IMR-90 (cell line): ENCODE data around the gene TBX4. TPM values are rescaled to one million over a fixed set of nuclear protein-coding genes. Genes with fewer than 3 reads are reported as not detected.

Source experiments
- ATAC-seq: fragments of 200-7000 bp; cut with Tn5 transposase; 2 replicates; pipeline ENCODE4 v1.9.1; 2020; ENCODE audit warnings: low read depth, mild to moderate bottlenecking, moderate library complexity
- BruUV-seq: library from RNA; stranded (reverse); fragments of 400-500 nt; replicated peaks from 2 replicates; lab custom pipeline; 2021; lab: Mats Ljungman, UMichigan
- CTCF ChIA-PET: fragments of 300-600 bp; formaldehyde crosslinking; extraction: SDS; loops from one replicate; lab custom pipeline; 2021; ENCODE audit warnings: antibody characterized with exemption; lab: Yijun Ruan, JAX
- POLR2A ChIA-PET: fragments of 300-600 bp; sonication (Branson Sonifier 250); formaldehyde crosslinking; loops from one replicate; lab custom pipeline; 2022; ENCODE audit warnings: antibody characterized with exemption; ENCODE audit not compliant: unreplicated experiment; lab: Charles Lee
- DNase-seq: peaks from one replicate; pipeline ENCODE4 v3.0.0; 2013
- H2AFZ ChIP-seq: replicated peaks from 2 replicates; pipeline ENCODE3; 2013; ENCODE audit warnings: low read length, mild to moderate bottlenecking; ENCODE audit not compliant: poor library complexity
- H2AK5ac ChIP-seq: 2 replicates; pipeline ENCODE4 v1.6.1; 2013; ENCODE audit warnings: low read depth, low read length, inconsistent platforms
- H2AK9ac ChIP-seq: replicated peaks from 2 replicates; pipeline ENCODE3; 2013; ENCODE audit warnings: mild to moderate bottlenecking, low read depth, low read length, moderate library complexity; ENCODE audit not compliant: poor library complexity
- H2BK120ac ChIP-seq: 2 replicates; pipeline ENCODE4 v1.6.1; 2013; ENCODE audit warnings: low read depth, low read length, inconsistent platforms
- H2BK15ac ChIP-seq: 3 replicates; pipeline ENCODE4 v1.6.1; 2013; ENCODE audit warnings: low read depth, low read length, inconsistent platforms
- H2BK20ac ChIP-seq: 2 replicates; pipeline ENCODE4 v1.6.1; 2013; ENCODE audit warnings: low read depth, mild to moderate bottlenecking, inconsistent platforms, low read length, moderate library complexity
- H2BK5ac ChIP-seq: 2 replicates; pipeline ENCODE4 v1.6.1; 2013; ENCODE audit warnings: mild to moderate bottlenecking, low read depth, low read length, inconsistent platforms; ENCODE audit not compliant: poor library complexity, severe bottlenecking
- H3K14ac ChIP-seq: replicated peaks from 2 replicates; pipeline ENCODE4 v1.6.1; 2013; ENCODE audit warnings: low read depth, low read length, inconsistent platforms
- H3K18ac ChIP-seq: 2 replicates; pipeline ENCODE4 v1.6.1; 2013; ENCODE audit warnings: low read depth, low read length, control low read depth
- H3K23ac ChIP-seq: 2 replicates; pipeline ENCODE4 v1.6.1; 2013; ENCODE audit warnings: low read depth, low read length, inconsistent platforms
- H3K27ac ChIP-seq: 2 replicates; pipeline ENCODE4 v1.5.1; 2013; ENCODE audit warnings: mild to moderate bottlenecking, control low read depth, low read length; ENCODE audit not compliant: insufficient read depth
- H3K27me3 ChIP-seq: 2 replicates; pipeline ENCODE4 v1.6.1; 2013; ENCODE audit warnings: low read length; ENCODE audit not compliant: control insufficient read depth, insufficient read depth
- H3K36me3 ChIP-seq: 2 replicates; pipeline ENCODE4 v1.6.1; 2013; ENCODE audit warnings: low read length, mixed read lengths; ENCODE audit not compliant: control insufficient read depth, insufficient read depth
- H3K4ac ChIP-seq: 2 replicates; pipeline ENCODE4 v1.6.1; 2013; ENCODE audit warnings: low read depth, low read length, inconsistent platforms
- H3K4me1 ChIP-seq: 2 replicates; pipeline ENCODE4 v1.6.1; 2013; ENCODE audit warnings: low read length, mixed read lengths; ENCODE audit not compliant: control insufficient read depth, insufficient read depth
- H3K4me2 ChIP-seq: 2 replicates; pipeline ENCODE4 v1.6.1; 2013; ENCODE audit warnings: low read depth, mild to moderate bottlenecking, control low read depth, low read length, moderate library complexity
- H3K4me3 ChIP-seq: 2 replicates; pipeline ENCODE4 v1.5.1; 2013; ENCODE audit warnings: low read depth, mild to moderate bottlenecking, control low read depth, low read length, moderate library complexity; ENCODE audit not compliant: insufficient read depth
- H3K56ac ChIP-seq: 2 replicates; pipeline ENCODE4 v1.6.1; 2013; ENCODE audit warnings: low read length, inconsistent platforms; ENCODE audit not compliant: insufficient read depth; ENCODE audit errors: extremely low read depth
- H3K79me1 ChIP-seq, 2 experiments: 2 replicates each; pipeline ENCODE4 v1.6.1; 2013; ENCODE audit warnings: low read length in 2 of 2, inconsistent platforms in 1 of 2, low read depth in 1 of 2
- H3K9ac ChIP-seq: 2 replicates; pipeline ENCODE4 v1.6.1; 2013; ENCODE audit warnings: low read depth, low read length, control low read depth
- H3K9me1 ChIP-seq: 2 replicates; pipeline ENCODE4 v1.6.1; 2013; ENCODE audit warnings: low read length, inconsistent platforms; ENCODE audit not compliant: insufficient read depth
- H3K9me3 ChIP-seq: 2 replicates; pipeline ENCODE4 v1.6.1; 2013; ENCODE audit warnings: low read length; ENCODE audit not compliant: control insufficient read depth, insufficient read depth
- H4K20me1 ChIP-seq: 2 replicates; pipeline ENCODE4 v1.6.1; 2013; ENCODE audit warnings: low read length, inconsistent platforms; ENCODE audit not compliant: insufficient read depth
- H4K5ac ChIP-seq: 2 replicates; pipeline ENCODE4 v1.6.1; 2013; ENCODE audit warnings: mild to moderate bottlenecking, low read depth, low read length, control low read depth
- H4K8ac ChIP-seq, 2 experiments: 2 replicates each; pipeline ENCODE4 v1.6.1; 2013; ENCODE audit warnings: low read depth in 2 of 2, low read length in 2 of 2, control low read depth in 1 of 2, inconsistent platforms in 1 of 2
- H4K91ac ChIP-seq: 2 replicates; pipeline ENCODE4 v1.6.1; 2013; ENCODE audit warnings: low read depth, low read length, inconsistent platforms; ENCODE audit not compliant: insufficient read depth
- CHD1 ChIP-seq: IDR thresholded peaks from 2 replicates; pipeline ENCODE4 v1.6.1; 2012; ENCODE audit warnings: low read depth, low read length, improper control_type of control experiment
- ELK1 ChIP-seq: fragments of 150-350 bp; IDR thresholded peaks from 2 replicates; pipeline ENCODE4 v1.6.1; 2016; ENCODE audit warnings: low read depth, mild to moderate bottlenecking, low read length, moderate library complexity, borderline replicate concordance
- MAFK ChIP-seq: IDR thresholded peaks from 2 replicates; pipeline ENCODE4 v1.6.1; 2012; ENCODE audit warnings: low read depth, low read length, improper control_type of control experiment
- MAZ ChIP-seq: IDR thresholded peaks from 2 replicates; pipeline ENCODE4 v1.6.1; 2012; ENCODE audit warnings: low read depth, mild to moderate bottlenecking, low read length, improper control_type of control experiment, moderate library complexity, borderline replicate concordance
- NFE2L2 ChIP-seq: fragments of 150-350 bp; IDR thresholded peaks from 2 replicates; pipeline ENCODE4 v1.6.1; 2016; ENCODE audit warnings: low read depth, mild to moderate bottlenecking, low read length
- WGBS, 2 experiments: methylation state at CpG; one replicate each; pipeline versions ENCODE4 v1.1.5 to v1.1.7; 2013; ENCODE audit warnings: missing lambda C conversion rate in 2 of 2; ENCODE audit not compliant: insufficient read length in 1 of 2; ENCODE audit errors: extremely low coverage in 2 of 2; 5-methylcytosine and 5-hydroxymethylcytosine counted together
- dilution Hi-C: fragments of 300-500 bp; cut with HindIII; formaldehyde crosslinking; loops from one replicate; pipeline ENCODE4 v1.14.3; 2018; ENCODE audit warnings: low sequenced_read_pairs; ENCODE audit not compliant: unreplicated experiment
- in situ Hi-C: fragments of 300-500 bp; cut with MboI; formaldehyde crosslinking; loops from 3 replicates; pipeline ENCODE4 v1.14.3; 2019; ENCODE audit warnings: low sequenced_read_pairs, inconsistent platforms, mixed read lengths
- intact Hi-C: fragments of 100-400 bp; cut with micrococcal nuclease; formaldehyde crosslinking; loops from 2 replicates; pipeline ENCODE4 v1.10.0; 2022
- polyA plus RNA-seq, 3 experiments: library from polyadenylated mRNA; depleted of rRNA; stranded (reverse); fragments of >200 nt; gene quantifications; 2 replicates each; pipeline ENCODE4 v1.2.3, GENCODE V29; 2012; ENCODE audit warnings: low replicate concordance in 1 of 3
- total RNA-seq: library from RNA; depleted of rRNA; stranded (reverse); fragments of >200 nt; gene quantifications from 2 replicates; pipeline ENCODE4 v1.2.3, GENCODE V29; 2012

TBX4 gene
- total and polyA plus RNA-seq, 2 of the 4 experiments (the other 2 are of a cell fraction): 0.05 TPM; not detected in 1

GRCh38 chr17:61519139-61519538, 66.9 kb downstream of the TBX4 start:
- no peak overlapping the region for H2AFZ ChIP-seq
- no peak overlapping the region for H2AK5ac ChIP-seq
- no peaks in the 10 kb centered on the region for H3K79me1 ChIP-seq
- dilution Hi-C loops: no loop called here
- H3K4me2 ChIP-seq: no peak overlapping the region
- ChIA-PET POLR2A (no interaction called here), CTCF (interaction anchor here (0.7 to 1.3 kb wide), 2 partner anchors 40 to 107 kb away, joined by 3 read pairs; no protein-coding TSS in a partner anchor)
- WGBS, 2 experiments: no CpG with 5 or more reads among the region's 1 CpG
- no peak overlapping the region for H3K14ac ChIP-seq
- no peak overlapping the region for H3K4me3 ChIP-seq
- in situ Hi-C loops: no loop called here
- peaks cover 7% of the 10 kb centered on the region for H3K27me3 ChIP-seq
- H3K4ac ChIP-seq: no peak overlapping the region
- no peaks in the 10 kb centered on the region for H4K20me1 ChIP-seq
- no peaks in the 10 kb centered on the region for H3K36me3 ChIP-seq
- H2BK5ac ChIP-seq: no peak overlapping the region
- H3K4me1 ChIP-seq: no peaks in the 10 kb centered on the region
- no peak overlapping the region for H3K27ac ChIP-seq
- no peak overlapping the region for H4K5ac ChIP-seq
- H3K18ac ChIP-seq: no peak overlapping the region
- no peak overlapping the region for H4K8ac ChIP-seq
- no peaks in the 10 kb centered on the region for H3K9me1 ChIP-seq
- DNase-seq (no peak), ATAC-seq (no peak)
- BruUV-seq: no TSS peak
- no peaks in the 10 kb centered on the region for H3K9me3 ChIP-seq
- no peak overlapping the region for H4K91ac ChIP-seq
- H3K23ac ChIP-seq: no peak overlapping the region
- TF ChIP-seq ELK1 (no peak), CHD1 (no peak), NFE2L2 (no peak), MAFK (no peak), MAZ (no peak)
- H3K9ac ChIP-seq: no peak overlapping the region
- H2BK120ac ChIP-seq: no peak overlapping the region
- H2BK20ac ChIP-seq: no peak overlapping the region
- intact Hi-C loops: no loop called here
- no peak overlapping the region for H2AK9ac ChIP-seq
- no peak overlapping the region for H2BK15ac ChIP-seq
- H3K56ac ChIP-seq: no peak overlapping the region
